HepG2 (cell line): Measurements from ENCODE around the gene EFCAB8. TPM values are rescaled to one million over a fixed set of nuclear protein-coding genes. Genes with fewer than 3 reads are reported as not detected.

Source experiments
- CAMTA2 ChIP-seq: sonication (generic); formaldehyde crosslinking; IDR thresholded peaks from 2 replicates; pipeline ENCODE4 v1.4.0; 2020; ENCODE audit warnings: mild to moderate bottlenecking, missing genetic modification reagents, borderline replicate concordance
- CBFB ChIP-seq: sonication (generic); formaldehyde crosslinking; IDR thresholded peaks from 2 replicates; pipeline ENCODE4 v1.4.0; 2020; ENCODE audit warnings: missing genetic modification reagents
- CSRNP1 ChIP-seq: sonication (generic); formaldehyde crosslinking; IDR thresholded peaks from 2 replicates; pipeline ENCODE4 v1.8.1; 2023; ENCODE audit warnings: mild to moderate bottlenecking, missing genetic modification reagents
- GABPA ChIP-seq, 2 experiments: IDR thresholded peaks; 2 replicates each; pipeline ENCODE4 v1.6.1; 2011 to 2016; ENCODE audit warnings: low read depth in 2 of 2, low read length in 1 of 2, missing biosample characterization in 1 of 2, missing genetic modification characterization in 1 of 2
- HDAC6 ChIP-seq: fragments of 200-600 bp; sonication (generic); IDR thresholded peaks from 2 replicates; pipeline ENCODE4 v1.7.0; 2017; ENCODE audit warnings: mild to moderate bottlenecking, antibody characterized with exemption, low read length, low read depth
- MLXIP ChIP-seq: sonication (generic); formaldehyde crosslinking; IDR thresholded peaks from 2 replicates; pipeline ENCODE4 v1.9.0; 2021; ENCODE audit warnings: missing genetic modification reagents, borderline replicate concordance
- MYNN ChIP-seq: sonication (generic); formaldehyde crosslinking; IDR thresholded peaks from 2 replicates; pipeline ENCODE4 v1.4.0; 2020; ENCODE audit warnings: mild to moderate bottlenecking, low read depth, missing genetic modification reagents
- SMARCE1 ChIP-seq: fragments of 450-650 bp; IDR thresholded peaks from 2 replicates; pipeline ENCODE4 v1.6.1; 2017; ENCODE audit warnings: borderline replicate concordance
- SP140L ChIP-seq: sonication (generic); formaldehyde crosslinking; IDR thresholded peaks from 2 replicates; pipeline ENCODE4 v1.4.0; 2020; ENCODE audit warnings: missing genetic modification reagents, borderline replicate concordance
- SP5 ChIP-seq: IDR thresholded peaks from 2 replicates; pipeline ENCODE4 v1.6.1; 2016; ENCODE audit warnings: low read depth, borderline replicate concordance
- ZNF570 ChIP-seq: sonication (generic); formaldehyde crosslinking; IDR thresholded peaks from 2 replicates; pipeline ENCODE4 v1.4.0; 2020; ENCODE audit warnings: mild to moderate bottlenecking, missing genetic modification reagents, borderline replicate concordance
- ZNF773 ChIP-seq: sonication (generic); formaldehyde crosslinking; IDR thresholded peaks from 2 replicates; pipeline ENCODE4 v1.4.0; 2020; ENCODE audit warnings: missing genetic modification reagents, borderline replicate concordance
- polyA plus RNA-seq, 8 experiments: library from polyadenylated mRNA; depleted of rRNA in 3 of 8; stranded (reverse) in 7 of 8; unstranded in 1 of 8; fragments of >200 nt; fragmentation: Illumina TruSeq in 4 of 8; extraction: Trizol in 4 of 8; gene quantifications; 2 replicates each; pipeline versions ENCODE4 v1.2.1 to v1.2.3, GENCODE V29; 2011 to 2016; ENCODE audit warnings: low read depth in 4 of 8, missing spikeins in 1 of 8, mixed read lengths in 1 of 8; ENCODE audit not compliant: insufficient read depth in 1 of 8
- total RNA-seq, 5 experiments: library from RNA; depleted of rRNA; stranded (reverse); fragments of >200 nt; fragmentation: Illumina TruSeq; extraction: Trizol; gene quantifications; 2 replicates each; pipeline ENCODE4 v1.2.3, GENCODE V29; 2016; ENCODE audit warnings: low read depth in 1 of 5
- TF ChIP-seq, protein P1 (sequence below): sonication (generic); formaldehyde crosslinking; IDR thresholded peaks from 2 replicates; pipeline ENCODE4 v1.5.0; 2020; ENCODE audit warnings: mild to moderate bottlenecking, missing genetic modification reagents
- TF ChIP-seq, protein P2 (sequence below): IDR thresholded peaks from 2 replicates; pipeline ENCODE4 v1.6.1; 2016; ENCODE audit warnings: low read depth
- TF ChIP-seq, protein P3 (sequence below): sonication (generic); formaldehyde crosslinking; IDR thresholded peaks from 2 replicates; pipeline ENCODE4 v1.4.0; 2020; ENCODE audit warnings: missing genetic modification reagents
- TF ChIP-seq, protein P4 (sequence below): IDR thresholded peaks from 2 replicates; pipeline ENCODE4 v1.6.1; 2016; ENCODE audit warnings: low read depth, control low read depth

EFCAB8 gene
- total and polyA plus RNA-seq, 2 of the 13 experiments (the other 11 are each of a cell fraction or from before 2014, with no cell fraction given): 0.15 to 0.22 TPM

- TF ChIP-seq SP140L (CRISPR knock-in tag): no peak
- no peak for TF ChIP-seq GABPA (IDR thresholded peaks at IDR 0.05; ENCODE audit: low read depth, low read length)
- TF ChIP-seq GABPA (CRISPR knock-in tag; IDR thresholded peaks at IDR 0.05; ENCODE audit: low read depth): no peak
- TF ChIP-seq, protein P1, sequence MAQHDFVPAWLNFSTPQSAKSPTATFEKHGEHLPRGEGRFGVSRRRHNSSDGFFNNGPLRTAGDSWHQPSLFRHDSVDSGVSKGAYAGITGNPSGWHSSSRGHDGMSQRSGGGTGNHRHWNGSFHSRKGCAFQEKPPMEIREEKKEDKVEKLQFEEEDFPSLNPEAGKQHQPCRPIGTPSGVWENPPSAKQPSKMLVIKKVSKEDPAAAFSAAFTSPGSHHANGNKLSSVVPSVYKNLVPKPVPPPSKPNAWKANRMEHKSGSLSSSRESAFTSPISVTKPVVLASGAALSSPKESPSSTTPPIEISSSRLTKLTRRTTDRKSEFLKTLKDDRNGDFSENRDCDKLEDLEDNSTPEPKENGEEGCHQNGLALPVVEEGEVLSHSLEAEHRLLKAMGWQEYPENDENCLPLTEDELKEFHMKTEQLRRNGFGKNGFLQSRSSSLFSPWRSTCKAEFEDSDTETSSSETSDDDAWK: no peak
- no peak for TF ChIP-seq CBFB (CRISPR knock-in tag)
- TF ChIP-seq, protein P2, sequence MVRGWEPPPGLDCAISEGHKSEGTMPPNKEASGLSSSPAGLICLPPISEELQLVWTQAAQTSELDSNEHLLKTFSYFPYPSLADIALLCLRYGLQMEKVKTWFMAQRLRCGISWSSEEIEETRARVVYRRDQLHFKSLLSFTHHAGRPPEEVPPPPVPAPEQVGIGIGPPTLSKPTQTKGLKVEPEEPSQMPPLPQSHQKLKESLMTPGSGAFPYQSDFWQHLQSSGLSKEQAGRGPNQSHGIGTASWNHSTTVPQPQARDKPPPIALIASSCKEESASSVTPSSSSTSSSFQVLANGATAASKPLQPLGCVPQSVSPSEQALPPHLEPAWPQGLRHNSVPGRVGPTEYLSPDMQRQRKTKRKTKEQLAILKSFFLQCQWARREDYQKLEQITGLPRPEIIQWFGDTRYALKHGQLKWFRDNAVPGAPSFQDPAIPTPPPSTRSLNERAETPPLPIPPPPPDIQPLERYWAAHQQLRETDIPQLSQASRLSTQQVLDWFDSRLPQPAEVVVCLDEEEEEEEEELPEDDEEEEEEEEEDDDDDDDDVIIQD (CRISPR knock-in tag): no peak
- TF ChIP-seq HDAC6: no peak
- TF ChIP-seq CAMTA2: no peak
- TF ChIP-seq, protein P3, sequence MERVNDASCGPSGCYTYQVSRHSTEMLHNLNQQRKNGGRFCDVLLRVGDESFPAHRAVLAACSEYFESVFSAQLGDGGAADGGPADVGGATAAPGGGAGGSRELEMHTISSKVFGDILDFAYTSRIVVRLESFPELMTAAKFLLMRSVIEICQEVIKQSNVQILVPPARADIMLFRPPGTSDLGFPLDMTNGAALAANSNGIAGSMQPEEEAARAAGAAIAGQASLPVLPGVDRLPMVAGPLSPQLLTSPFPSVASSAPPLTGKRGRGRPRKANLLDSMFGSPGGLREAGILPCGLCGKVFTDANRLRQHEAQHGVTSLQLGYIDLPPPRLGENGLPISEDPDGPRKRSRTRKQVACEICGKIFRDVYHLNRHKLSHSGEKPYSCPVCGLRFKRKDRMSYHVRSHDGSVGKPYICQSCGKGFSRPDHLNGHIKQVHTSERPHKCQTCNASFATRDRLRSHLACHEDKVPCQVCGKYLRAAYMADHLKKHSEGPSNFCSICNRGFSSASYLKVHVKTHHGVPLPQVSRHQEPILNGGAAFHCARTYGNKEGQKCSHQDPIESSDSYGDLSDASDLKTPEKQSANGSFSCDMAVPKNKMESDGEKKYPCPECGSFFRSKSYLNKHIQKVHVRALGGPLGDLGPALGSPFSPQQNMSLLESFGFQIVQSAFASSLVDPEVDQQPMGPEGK (CRISPR knock-in tag): no peak
- TF ChIP-seq ZNF773: no peak
- TF ChIP-seq SMARCE1: no peak
- TF ChIP-seq MLXIP (CRISPR knock-in tag): no peak
- no peak for TF ChIP-seq CSRNP1
- TF ChIP-seq, protein P4, sequence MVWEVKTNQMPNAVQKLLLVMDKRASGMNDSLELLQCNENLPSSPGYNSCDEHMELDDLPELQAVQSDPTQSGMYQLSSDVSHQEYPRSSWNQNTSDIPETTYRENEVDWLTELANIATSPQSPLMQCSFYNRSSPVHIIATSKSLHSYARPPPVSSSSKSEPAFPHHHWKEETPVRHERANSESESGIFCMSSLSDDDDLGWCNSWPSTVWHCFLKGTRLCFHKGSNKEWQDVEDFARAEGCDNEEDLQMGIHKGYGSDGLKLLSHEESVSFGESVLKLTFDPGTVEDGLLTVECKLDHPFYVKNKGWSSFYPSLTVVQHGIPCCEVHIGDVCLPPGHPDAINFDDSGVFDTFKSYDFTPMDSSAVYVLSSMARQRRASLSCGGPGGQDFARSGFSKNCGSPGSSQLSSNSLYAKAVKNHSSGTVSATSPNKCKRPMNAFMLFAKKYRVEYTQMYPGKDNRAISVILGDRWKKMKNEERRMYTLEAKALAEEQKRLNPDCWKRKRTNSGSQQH: peak; percentile 26
- peak; percentile 23; the same call in 1 of the 2 replicates for TF ChIP-seq MYNN (CRISPR knock-in tag)
- TF ChIP-seq ZNF570 (CRISPR knock-in tag): no peak
- TF ChIP-seq SP5 (CRISPR knock-in tag): 0 out of 2 replicates have a peak, but pooled peaks have one; percentile 8
These were observed 148.2 kb downstream of the EFCAB8 start (continued) for GRCh38 chr20:33006776-33007375.
